IPS-18a (cell line): ENCODE results near the gene NR0B1.

ENCODE experiments used
- H3K27ac ChIP-seq: one replicate; pipeline ENCODE4 v1.5.1; 2013; ENCODE audit warnings: low read length
- H3K27me3 ChIP-seq: one replicate; pipeline ENCODE4 v1.6.1; 2013; ENCODE audit warnings: mild to moderate bottlenecking, low read length; ENCODE audit not compliant: control insufficient read depth, insufficient read depth
- H3K36me3 ChIP-seq: one replicate; pipeline ENCODE4 v1.6.1; 2013; ENCODE audit warnings: low read depth, low read length; ENCODE audit not compliant: control insufficient read depth
- H3K4me1 ChIP-seq: one replicate; pipeline ENCODE4 v1.6.1; 2013; ENCODE audit warnings: low read depth, low read length; ENCODE audit not compliant: control insufficient read depth
- H3K4me3 ChIP-seq: one replicate; pipeline ENCODE4 v1.5.1; 2013; ENCODE audit warnings: low read length
- H3K9ac ChIP-seq: one replicate; pipeline ENCODE4 v1.6.1; 2013; ENCODE audit warnings: mild to moderate bottlenecking, low read length, moderate library complexity
- H3K9me3 ChIP-seq: one replicate; pipeline ENCODE4 v1.6.1; 2013; ENCODE audit warnings: low read depth, low read length; ENCODE audit not compliant: control insufficient read depth

NR0B1 gene

GRCh38 chrX:30304866-30305265 is 4.3 kb downstream of the NR0B1 start:
- H3K36me3 ChIP-seq = no peaks in the 10 kb centered on the region
- no peak overlapping the region for H3K9ac ChIP-seq

GRCh38 chrX:30302956-30303355 is 6.2 kb downstream of the NR0B1 start:
- Histone ChIP-seq H3K36me3 (no peaks in the 10 kb centered on the region), H3K9ac (no peak overlapping the region), H3K27ac (no peak overlapping the region), H3K4me3 (no peak overlapping the region), H3K27me3 (peaks cover 12% of the 10 kb centered on the region), H3K4me1 (peaks cover 12% of the 10 kb centered on the region), H3K9me3 (peaks cover 28% of the 10 kb centered on the region)

More at GRCh38 chrX:30304866-30305265, 4.3 kb downstream of the NR0B1 start:
- Histone ChIP-seq H3K27ac (no peak overlapping the region), H3K4me1 (peaks cover 12% of the 10 kb centered on the region), H3K4me3 (no peak overlapping the region), H3K27me3 (peaks cover 31% of the 10 kb centered on the region), H3K9me3 (peaks cover 22% of the 10 kb centered on the region)

GRCh38 chrX:30301963-30302362 is 7.2 kb downstream of the NR0B1 start:
- no peaks in the 10 kb centered on the region for H3K36me3 ChIP-seq
- H3K4me1 ChIP-seq = peaks cover 12% of the 10 kb centered on the region
- no peak overlapping the region for H3K9ac ChIP-seq
- peaks cover 2% of the 10 kb centered on the region for H3K27me3 ChIP-seq
- H3K9me3 ChIP-seq = peaks cover 29% of the 10 kb centered on the region
- no peak overlapping the region for H3K27ac ChIP-seq
- no peak overlapping the region for H3K4me3 ChIP-seq

GRCh38 chrX:30301208-30301607 is 8.0 kb downstream of the NR0B1 start:
- Histone ChIP-seq H3K27me3 (no peaks in the 10 kb centered on the region), H3K9me3 (peaks cover 29% of the 10 kb centered on the region), H3K4me1 (peaks cover 12% of the 10 kb centered on the region), H3K9ac (no peak overlapping the region), H3K4me3 (no peak overlapping the region), H3K36me3 (no peaks in the 10 kb centered on the region), H3K27ac (no peak overlapping the region)

- H3K36me3 ChIP-seq = no peaks in the 10 kb centered on the region
- H3K9me3 ChIP-seq = peaks cover 16% of the 10 kb centered on the region
- H3K4me3 ChIP-seq = no peak overlapping the region
- no peak overlapping the region for H3K9ac ChIP-seq
- no peak overlapping the region for H3K27ac ChIP-seq
- H3K4me1 ChIP-seq = peaks cover 4% of the 10 kb centered on the region
- no peaks in the 10 kb centered on the region for H3K27me3 ChIP-seq
Observed at GRCh38 chrX:30296408-30297254, 12.6 kb downstream of the NR0B1 start.

GRCh38 chrX:30283456-30284200 is 25.6 kb downstream of the NR0B1 start:
- Histone ChIP-seq H3K27me3 (no peaks in the 10 kb centered on the region), H3K36me3 (no peaks in the 10 kb centered on the region), H3K9me3 (peaks cover 13% of the 10 kb centered on the region), H3K27ac (no peak overlapping the region), H3K4me1 (no peaks in the 10 kb centered on the region), H3K4me3 (no peak overlapping the region), H3K9ac (no peak overlapping the region)

- no peaks in the 10 kb centered on the region for H3K36me3 ChIP-seq
- H3K9ac ChIP-seq = no peak overlapping the region
- H3K9me3 ChIP-seq = peaks cover 17% of the 10 kb centered on the region
- no peak overlapping the region for H3K4me3 ChIP-seq
- H3K4me1 ChIP-seq = no peaks in the 10 kb centered on the region
- no peaks in the 10 kb centered on the region for H3K27me3 ChIP-seq
- no peak overlapping the region for H3K27ac ChIP-seq
Observed at GRCh38 chrX:30282527-30282926, 26.7 kb downstream of the NR0B1 start.

GRCh38 chrX:30280428-30280827 is 28.8 kb downstream of the NR0B1 start:
- Histone ChIP-seq H3K4me1 (no peaks in the 10 kb centered on the region), H3K27ac (no peak overlapping the region), H3K36me3 (no peaks in the 10 kb centered on the region), H3K9ac (no peak overlapping the region), H3K4me3 (no peak overlapping the region), H3K27me3 (no peaks in the 10 kb centered on the region), H3K9me3 (peaks cover 19% of the 10 kb centered on the region)

- no peak overlapping the region for H3K9ac ChIP-seq
- H3K9me3 ChIP-seq = peaks cover 28% of the 10 kb centered on the region
- no peak overlapping the region for H3K4me3 ChIP-seq
- no peaks in the 10 kb centered on the region for H3K4me1 ChIP-seq
- no peaks in the 10 kb centered on the region for H3K27me3 ChIP-seq
- no peaks in the 10 kb centered on the region for H3K36me3 ChIP-seq
- H3K27ac ChIP-seq = no peak overlapping the region
Observed at GRCh38 chrX:30278365-30278764, 30.8 kb downstream of the NR0B1 start.

- H3K9me3 ChIP-seq = peaks cover 27% of the 10 kb centered on the region
- no peak overlapping the region for H3K9ac ChIP-seq
- no peaks in the 10 kb centered on the region for H3K36me3 ChIP-seq
Observed at GRCh38 chrX:30275498-30275897, 33.7 kb downstream of the NR0B1 start.

GRCh38 chrX:30270639-30271038 is 38.6 kb downstream of the NR0B1 start:
- no peak overlapping the region for H3K9ac ChIP-seq
- H3K36me3 ChIP-seq = no peaks in the 10 kb centered on the region
- no peak overlapping the region for H3K4me3 ChIP-seq
- H3K4me1 ChIP-seq = no peaks in the 10 kb centered on the region
- peaks cover 37% of the 10 kb centered on the region for H3K9me3 ChIP-seq
- no peaks in the 10 kb centered on the region for H3K27me3 ChIP-seq
- H3K27ac ChIP-seq = no peak overlapping the region

More at GRCh38 chrX:30275498-30275897, 33.7 kb downstream of the NR0B1 start:
- H3K4me3 ChIP-seq = no peak overlapping the region
- no peak overlapping the region for H3K27ac ChIP-seq
- no peaks in the 10 kb centered on the region for H3K27me3 ChIP-seq
- H3K4me1 ChIP-seq = no peaks in the 10 kb centered on the region
